ENCODE results near the gene BTG2. TPM values are rescaled to one million over a fixed set of nuclear protein-coding genes. Genes with fewer than 3 reads are reported as not detected.

Gene BTG2
- total RNA-seq, 1 experiment from 2014 or later: 2.7 TPM

DNA sequence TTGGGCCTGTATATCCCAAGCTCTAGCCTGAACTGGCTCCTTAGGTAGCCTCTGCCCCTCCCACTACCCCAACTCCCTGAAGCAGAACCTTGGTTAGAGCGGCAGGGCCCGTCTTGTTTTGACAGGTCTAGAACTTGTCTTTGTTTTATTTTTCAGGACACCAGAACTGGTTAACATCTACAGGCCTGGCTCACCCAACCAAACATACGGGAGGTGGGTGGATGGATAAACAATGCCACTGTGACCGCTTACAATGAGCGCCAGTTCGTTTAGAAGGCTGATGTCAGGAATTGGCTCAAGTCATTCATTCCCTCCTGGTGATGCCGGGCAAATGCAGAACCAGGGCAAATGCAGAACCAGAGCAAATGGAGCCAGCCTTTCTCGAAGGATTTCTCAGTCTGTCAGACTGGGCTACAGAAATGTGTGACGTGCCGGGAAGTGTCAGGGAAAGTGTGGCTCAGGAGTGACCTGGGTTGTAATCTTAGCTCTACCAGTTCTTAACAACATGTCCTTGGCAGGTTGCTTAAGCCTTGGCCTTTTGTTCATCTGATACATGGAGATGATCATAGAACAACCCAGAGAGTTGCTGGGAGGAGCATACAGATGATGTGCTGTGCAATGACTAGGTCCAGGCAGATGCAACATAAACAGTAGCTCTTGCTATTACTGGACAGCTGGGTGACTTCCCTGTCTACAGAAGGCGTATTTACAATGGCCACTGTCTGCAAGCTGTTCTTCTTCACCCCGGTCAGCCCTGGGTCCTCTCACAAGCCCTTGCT, 30.5 kb upstream of the BTG2 start:
- intact Hi-C loops (cut with micrococcal nuclease; ENCODE audit: unreplicated experiment): loop anchor here (5.0 kb wide), 1 partner anchor 213 kb away; no protein-coding TSS in a partner anchor
- Mint-ChIP-seq H3K27me3 (ENCODE audit: unreplicated experiment) (peaks cover 48% of the 10 kb centered on the region), H3K27ac (ENCODE audit: unreplicated experiment) (no peak overlapping the region), H3K9me3 (ENCODE audit: low read depth, unreplicated experiment) (no peaks in the 10 kb centered on the region), H3K4me1 (ENCODE audit: low read depth, unreplicated experiment) (no peaks in the 10 kb centered on the region), H3K4me3 (ENCODE audit: low read depth, unreplicated experiment) (no peak overlapping the region), H3K36me3 (ENCODE audit: insufficient read depth, unreplicated experiment) (no peaks in the 10 kb centered on the region)
- CTCF ChIA-PET: interaction anchor here (1.6 to 1.9 kb wide), 3 partner anchors 11 to 67 kb away, joined by 3 to 7 read pairs (median 5); no protein-coding TSS in a partner anchor
- TF ChIP-seq, protein P1, sequence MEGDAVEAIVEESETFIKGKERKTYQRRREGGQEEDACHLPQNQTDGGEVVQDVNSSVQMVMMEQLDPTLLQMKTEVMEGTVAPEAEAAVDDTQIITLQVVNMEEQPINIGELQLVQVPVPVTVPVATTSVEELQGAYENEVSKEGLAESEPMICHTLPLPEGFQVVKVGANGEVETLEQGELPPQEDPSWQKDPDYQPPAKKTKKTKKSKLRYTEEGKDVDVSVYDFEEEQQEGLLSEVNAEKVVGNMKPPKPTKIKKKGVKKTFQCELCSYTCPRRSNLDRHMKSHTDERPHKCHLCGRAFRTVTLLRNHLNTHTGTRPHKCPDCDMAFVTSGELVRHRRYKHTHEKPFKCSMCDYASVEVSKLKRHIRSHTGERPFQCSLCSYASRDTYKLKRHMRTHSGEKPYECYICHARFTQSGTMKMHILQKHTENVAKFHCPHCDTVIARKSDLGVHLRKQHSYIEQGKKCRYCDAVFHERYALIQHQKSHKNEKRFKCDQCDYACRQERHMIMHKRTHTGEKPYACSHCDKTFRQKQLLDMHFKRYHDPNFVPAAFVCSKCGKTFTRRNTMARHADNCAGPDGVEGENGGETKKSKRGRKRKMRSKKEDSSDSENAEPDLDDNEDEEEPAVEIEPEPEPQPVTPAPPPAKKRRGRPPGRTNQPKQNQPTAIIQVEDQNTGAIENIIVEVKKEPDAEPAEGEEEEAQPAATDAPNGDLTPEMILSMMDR (IDR thresholded peaks at IDR 0.05; ENCODE audit: unreplicated experiment): no peak
- no TSS peak for BruUV-seq (replicated peaks)
- DNase-seq: no peak

- H3K4me1 Mint-ChIP-seq (ENCODE audit: low read depth, unreplicated experiment): no peaks in the 10 kb centered on the region
- no peaks in the 10 kb centered on the region for H3K36me3 Mint-ChIP-seq (ENCODE audit: insufficient read depth, unreplicated experiment)
- intact Hi-C loops (cut with micrococcal nuclease; ENCODE audit: unreplicated experiment): no loop called here
- H3K4me3 Mint-ChIP-seq (ENCODE audit: low read depth, unreplicated experiment): no peak overlapping the region
- CTCF ChIA-PET: interaction anchor here (1.6 to 1.9 kb wide), 3 partner anchors 12 to 66 kb away, joined by 3 to 7 read pairs (median 5); no protein-coding TSS in a partner anchor
- TF ChIP-seq, protein P1 (IDR thresholded peaks at IDR 0.05; ENCODE audit: unreplicated experiment): no peak
- no peaks in the 10 kb centered on the region for H3K9me3 Mint-ChIP-seq (ENCODE audit: low read depth, unreplicated experiment)
- BruUV-seq (replicated peaks): no TSS peak
- peaks cover 58% of the 10 kb centered on the region for H3K27me3 Mint-ChIP-seq (ENCODE audit: unreplicated experiment)
- no peak for DNase-seq
- H3K27ac Mint-ChIP-seq (ENCODE audit: unreplicated experiment): no peak overlapping the region
Measured at GRCh38 chr1:203275656-203276272, 29.6 kb upstream of the BTG2 start.

DNA sequence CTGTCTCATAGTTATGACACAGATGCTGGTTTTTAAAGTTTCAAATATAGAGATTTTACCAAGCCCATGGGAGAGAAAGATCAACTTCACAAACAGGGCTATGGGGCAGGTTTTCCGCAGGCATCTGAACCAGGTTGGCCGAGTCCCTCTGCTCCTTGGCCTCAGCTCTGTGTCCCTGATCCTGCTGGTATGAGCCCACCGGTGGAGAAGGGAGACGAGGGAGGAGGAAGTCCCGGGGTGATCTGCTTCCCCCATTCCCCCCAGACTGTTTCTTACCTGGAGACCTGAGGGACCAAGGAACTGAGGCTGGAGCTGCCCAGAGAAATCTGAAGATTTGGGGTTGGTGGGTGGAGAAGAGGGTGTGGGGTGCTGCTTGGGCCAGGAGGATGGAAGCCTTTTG, 28.9 kb upstream of the BTG2 start:
- H3K27ac Mint-ChIP-seq (ENCODE audit: unreplicated experiment): no peak overlapping the region
- no TSS peak for BruUV-seq (replicated peaks)
- peaks cover 58% of the 10 kb centered on the region for H3K27me3 Mint-ChIP-seq (ENCODE audit: unreplicated experiment)
- no peaks in the 10 kb centered on the region for H3K4me1 Mint-ChIP-seq (ENCODE audit: low read depth, unreplicated experiment)
- H3K36me3 Mint-ChIP-seq (ENCODE audit: insufficient read depth, unreplicated experiment): no peaks in the 10 kb centered on the region
- intact Hi-C loops (cut with micrococcal nuclease; ENCODE audit: unreplicated experiment): no loop called here
- H3K9me3 Mint-ChIP-seq (ENCODE audit: low read depth, unreplicated experiment): no peaks in the 10 kb centered on the region
- CTCF ChIA-PET: interaction anchor here (1.1 to 1.3 kb wide), 2 partner anchors 51 to 58 kb away, joined by 3 to 4 read pairs; no protein-coding TSS in a partner anchor
- TF ChIP-seq, protein P1 (IDR thresholded peaks at IDR 0.05; ENCODE audit: unreplicated experiment): no peak
- H3K4me3 Mint-ChIP-seq (ENCODE audit: low read depth, unreplicated experiment): no peak overlapping the region
- no peak for DNase-seq

DNA sequence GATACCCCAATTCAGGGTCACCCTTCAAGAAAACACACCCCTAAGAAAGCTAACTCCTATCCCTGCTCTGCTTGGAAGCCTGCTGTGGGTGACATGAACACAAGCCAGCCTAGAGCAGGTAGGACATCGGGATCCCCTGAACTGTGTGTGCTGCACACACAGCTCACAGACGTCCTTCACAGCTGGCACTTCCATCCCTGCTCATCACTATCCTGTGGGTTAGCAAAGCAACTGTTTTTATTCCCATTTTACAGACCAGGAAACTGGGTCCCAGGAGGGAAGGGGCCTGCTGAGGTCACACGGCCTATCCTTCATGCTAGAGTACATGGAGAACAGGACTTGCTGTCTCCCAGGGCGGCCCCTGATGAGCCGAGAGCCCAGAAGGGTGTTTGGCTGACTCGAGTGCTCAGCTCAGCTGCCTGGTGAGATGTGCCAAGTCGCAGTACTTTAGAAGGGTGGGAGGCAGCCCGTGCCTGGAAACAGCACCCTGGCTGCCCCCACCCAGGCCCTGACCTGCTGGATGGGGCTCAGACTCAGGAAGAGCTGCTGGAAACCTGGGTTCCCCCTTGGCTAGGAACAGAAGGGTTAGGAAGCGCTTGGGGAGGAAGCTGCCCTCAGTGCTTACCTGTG, 28.3 kb upstream of the BTG2 start:
- no peak for DNase-seq
- CTCF ChIA-PET: interaction anchor here (0.6 to 1.3 kb wide), 5 partner anchors 10 to 58 kb away, joined by 3 to 5 read pairs (median 3); no protein-coding TSS in a partner anchor
- intact Hi-C loops (cut with micrococcal nuclease; ENCODE audit: unreplicated experiment): no loop called here
- no peaks in the 10 kb centered on the region for H3K36me3 Mint-ChIP-seq (ENCODE audit: insufficient read depth, unreplicated experiment)
- TF ChIP-seq, protein P1 (IDR thresholded peaks at IDR 0.05; ENCODE audit: unreplicated experiment): no peak
- H3K4me3 Mint-ChIP-seq (ENCODE audit: low read depth, unreplicated experiment): no peak overlapping the region
- no peaks in the 10 kb centered on the region for H3K4me1 Mint-ChIP-seq (ENCODE audit: low read depth, unreplicated experiment)
- no peak overlapping the region for H3K27ac Mint-ChIP-seq (ENCODE audit: unreplicated experiment)
- peaks cover 61% of the 10 kb centered on the region for H3K27me3 Mint-ChIP-seq (ENCODE audit: unreplicated experiment)
- no TSS peak for BruUV-seq (replicated peaks)
- H3K9me3 Mint-ChIP-seq (ENCODE audit: low read depth, unreplicated experiment): no peaks in the 10 kb centered on the region

Measured in Calu3 (cell line).